Stimulated activated CD8-positive, alpha-beta memory T cell treated with anti-CD3 and anti-CD28 coated beads, Interleukin-4, amount 100 ng/mL, for 24 hours (primary cell): ENCODE data around the gene STRA6.
"Not testable (repeated sequence)": the region's sequence is repeated elsewhere in the genome, so short reads cannot be mapped to it uniquely, and the experiment has no call there.

Source experiments
- DNase-seq: peaks from one replicate; pipeline ENCODE4 v3.0.0-alpha.2; 2020; ENCODE audit warnings: low read depth

The STRA6 gene

DNA sequence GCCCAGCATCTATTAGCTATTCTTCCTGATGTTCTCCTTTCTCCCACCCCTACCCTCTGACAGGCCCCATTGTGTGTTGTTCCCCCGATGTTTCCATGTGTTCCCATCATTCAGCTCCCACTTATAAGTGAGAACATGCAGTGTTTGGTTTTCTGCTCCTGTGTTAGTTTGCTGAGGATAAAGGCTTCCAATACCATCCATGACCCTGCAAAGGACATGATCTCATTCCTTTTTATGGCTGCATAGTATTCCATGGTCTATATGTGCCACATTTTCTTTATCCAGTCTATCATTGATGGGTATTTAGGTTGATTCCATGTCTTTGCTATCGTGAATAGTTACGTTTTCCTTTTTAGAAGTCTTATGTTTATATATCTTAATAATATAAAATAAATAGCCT is 42.2 kb downstream of the STRA6 start:
- DNase-seq: not testable (repeated sequence)

DNA sequence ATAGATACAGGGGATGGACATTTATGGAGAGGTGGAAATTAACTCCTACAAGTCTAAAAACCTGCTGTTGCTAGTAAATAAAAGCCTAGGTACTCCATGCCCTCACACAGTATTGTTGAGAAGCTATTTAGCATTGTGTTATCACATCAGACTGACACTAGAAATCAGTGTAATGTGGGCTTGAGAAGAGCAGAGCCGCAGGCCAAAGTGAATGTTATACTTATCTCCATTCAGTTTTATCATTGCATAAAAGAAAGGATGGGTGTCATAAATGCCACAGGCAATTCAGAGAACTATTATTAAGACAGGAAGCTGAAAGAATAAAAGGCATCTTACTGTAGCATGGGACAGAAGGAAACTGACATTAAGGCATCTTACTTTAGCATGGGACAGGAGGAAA is 42.8 kb downstream of the STRA6 start:
- DNase-seq: no peak

DNA sequence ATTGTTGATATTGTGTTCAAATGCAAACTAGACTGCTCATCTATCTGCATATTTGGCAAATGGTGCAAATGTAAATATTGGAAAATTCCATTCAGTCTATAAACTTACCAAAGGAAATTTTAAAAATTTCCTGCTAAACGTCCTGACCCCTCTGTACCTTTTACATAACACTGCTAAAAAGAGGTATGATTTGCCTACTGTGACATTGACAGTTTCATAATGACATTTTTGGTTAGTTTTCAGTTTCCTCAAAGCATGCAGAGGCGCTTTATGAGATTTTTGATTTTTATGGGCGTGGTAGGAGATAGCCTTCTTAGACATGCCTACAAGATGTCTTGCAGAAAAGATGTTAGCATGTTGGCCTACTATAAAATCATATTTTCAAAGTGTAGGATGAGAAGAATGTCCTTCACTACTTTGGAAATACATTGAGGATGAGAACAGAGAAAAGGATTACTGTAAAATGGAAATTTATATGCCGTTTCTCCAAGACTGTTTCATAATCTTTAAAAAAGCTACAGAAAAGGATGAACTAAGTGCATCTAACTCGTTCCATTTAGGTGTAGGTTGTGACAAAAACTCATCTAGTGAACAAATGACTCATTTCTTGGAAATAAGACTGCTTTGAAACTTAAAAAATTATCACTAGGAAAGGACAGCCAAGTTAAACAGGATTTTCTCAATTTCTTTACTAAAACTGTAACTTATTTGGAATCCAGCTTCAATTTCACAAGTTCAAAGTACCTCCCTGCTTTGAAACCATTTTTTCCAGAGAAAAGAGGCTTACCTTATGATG is 43.5 kb downstream of the STRA6 start:
- no peak for DNase-seq

DNA sequence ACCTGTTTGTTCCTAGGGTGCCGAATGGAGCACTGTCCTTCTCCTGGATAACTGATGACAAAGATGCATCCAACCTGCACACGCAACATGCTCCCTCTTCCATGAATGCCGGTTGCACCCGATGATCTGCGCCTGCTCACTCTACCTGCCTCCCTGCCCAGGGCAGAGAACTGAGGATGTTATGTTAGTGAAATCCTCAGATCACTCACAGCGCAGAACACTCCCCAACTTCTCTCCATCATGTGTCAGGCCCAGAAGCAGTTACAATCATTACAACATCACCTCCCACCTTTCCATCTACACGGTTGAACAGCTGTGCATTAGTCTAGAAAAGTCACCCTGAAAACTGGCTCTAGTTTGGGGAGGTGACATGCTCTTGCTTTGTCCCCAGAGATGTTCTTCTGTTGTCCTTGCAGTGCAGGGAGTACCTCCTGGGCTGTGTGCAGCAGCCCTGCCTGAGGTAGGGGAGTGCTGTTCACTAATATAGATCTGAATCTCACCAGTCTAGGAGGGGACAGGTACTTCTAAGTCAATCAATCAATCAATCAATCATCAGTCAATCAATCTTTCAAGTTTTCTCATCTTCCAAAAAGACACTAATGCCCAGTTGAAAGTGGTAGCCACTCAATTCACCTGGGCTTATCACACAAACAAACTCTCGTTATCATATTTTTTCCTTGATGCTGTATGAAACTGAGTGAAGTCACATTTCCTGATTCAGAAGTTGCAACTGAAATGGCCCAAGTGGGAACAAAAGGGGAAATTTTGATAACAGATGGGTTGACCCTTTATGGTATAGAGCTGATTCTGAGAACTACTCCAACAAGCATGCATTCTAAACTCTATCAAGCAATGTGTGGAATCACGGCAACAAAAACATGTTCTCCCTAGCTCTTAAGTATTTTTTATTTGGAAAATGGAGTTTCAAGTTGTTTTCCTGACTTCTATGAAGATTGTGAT is 44.4 kb downstream of the STRA6 start:
- no peak for DNase-seq

DNA sequence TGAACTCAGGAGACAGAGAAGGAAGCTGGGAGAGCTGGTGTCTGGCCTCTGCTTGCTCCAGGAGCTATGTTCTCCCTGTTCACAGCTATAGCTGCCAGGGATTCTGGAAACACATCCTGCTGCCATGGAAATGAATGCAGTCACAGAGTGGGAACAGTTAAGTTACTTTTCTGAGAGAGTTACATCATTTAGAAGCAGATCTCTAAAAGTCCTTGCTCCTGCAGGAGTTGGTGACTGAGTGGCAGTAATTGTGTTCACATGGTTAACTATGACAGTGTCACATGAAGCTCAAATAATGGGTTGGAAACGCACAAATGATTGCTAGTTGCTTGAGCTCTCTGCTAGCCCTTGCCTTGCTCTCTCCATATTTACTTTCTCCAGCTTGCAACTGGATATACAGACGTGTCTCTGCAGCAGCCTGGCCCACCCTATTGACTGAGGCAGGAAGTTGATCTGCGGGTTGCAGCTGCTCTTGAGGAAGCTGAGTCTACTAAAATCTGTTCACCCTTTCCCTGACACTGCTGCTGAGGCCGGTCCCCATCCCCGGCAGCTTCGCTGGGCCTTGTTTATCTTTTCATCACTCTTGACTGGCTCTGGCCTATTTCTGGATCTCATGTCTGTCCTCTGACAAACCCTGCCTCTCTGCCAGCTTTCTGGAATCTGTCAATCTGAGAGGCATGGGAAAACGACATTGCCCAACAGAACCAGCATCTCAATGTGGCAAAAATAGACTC is 45.7 kb downstream of the STRA6 start:
- no peak for DNase-seq

DNA sequence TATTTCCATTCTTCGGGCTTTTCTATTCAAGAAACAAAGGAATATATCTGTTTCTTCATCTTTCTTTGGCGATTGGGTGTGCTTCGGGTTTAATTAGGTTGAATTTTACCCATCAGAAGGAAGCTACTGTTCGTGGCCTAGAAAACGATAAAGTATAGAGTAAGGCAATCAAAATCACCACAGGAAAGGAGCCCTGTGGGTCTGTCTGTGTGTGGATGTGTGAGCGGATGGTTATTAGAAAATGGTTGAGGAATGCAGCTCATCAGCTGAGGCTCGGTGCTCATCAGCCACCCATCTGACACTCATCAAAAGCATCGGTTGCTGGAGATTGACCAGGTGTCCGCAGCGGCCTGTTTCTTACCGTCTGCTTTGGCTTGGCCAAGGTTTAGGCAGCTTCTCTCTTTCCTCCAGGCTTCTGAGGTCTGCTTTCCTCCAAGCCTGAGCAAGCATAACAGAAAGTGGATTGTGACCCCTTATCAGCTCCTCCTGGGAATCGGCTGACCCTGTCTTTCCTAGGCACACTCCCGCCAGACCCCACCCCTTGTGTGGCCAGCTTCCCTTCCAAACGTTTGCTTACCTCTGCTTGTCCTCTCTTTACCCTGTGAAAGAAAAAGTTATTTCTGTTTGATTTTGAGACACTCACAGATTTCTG is 46.7 kb downstream of the STRA6 start:
- no peak for DNase-seq

DNA sequence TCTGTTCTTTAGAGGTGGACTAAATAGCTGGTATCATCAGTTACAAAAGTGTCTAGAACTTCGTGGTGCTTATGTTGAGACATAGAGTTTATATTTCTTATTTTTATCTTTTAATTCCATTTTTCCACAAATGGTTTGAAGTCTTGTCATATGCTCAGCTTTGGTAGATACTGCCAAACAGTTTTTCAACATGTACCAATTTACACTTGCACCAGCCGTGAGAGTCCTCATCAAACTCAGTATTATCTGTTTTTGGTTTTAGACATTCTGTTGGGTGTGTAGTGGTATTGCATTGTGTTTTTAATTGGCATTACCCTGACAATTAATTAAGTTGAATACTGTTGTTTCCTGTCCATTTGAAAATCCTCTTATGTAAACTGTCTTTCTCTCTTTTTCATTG is 55.5 kb downstream of the STRA6 start:
- DNase-seq: no peak

DNA sequence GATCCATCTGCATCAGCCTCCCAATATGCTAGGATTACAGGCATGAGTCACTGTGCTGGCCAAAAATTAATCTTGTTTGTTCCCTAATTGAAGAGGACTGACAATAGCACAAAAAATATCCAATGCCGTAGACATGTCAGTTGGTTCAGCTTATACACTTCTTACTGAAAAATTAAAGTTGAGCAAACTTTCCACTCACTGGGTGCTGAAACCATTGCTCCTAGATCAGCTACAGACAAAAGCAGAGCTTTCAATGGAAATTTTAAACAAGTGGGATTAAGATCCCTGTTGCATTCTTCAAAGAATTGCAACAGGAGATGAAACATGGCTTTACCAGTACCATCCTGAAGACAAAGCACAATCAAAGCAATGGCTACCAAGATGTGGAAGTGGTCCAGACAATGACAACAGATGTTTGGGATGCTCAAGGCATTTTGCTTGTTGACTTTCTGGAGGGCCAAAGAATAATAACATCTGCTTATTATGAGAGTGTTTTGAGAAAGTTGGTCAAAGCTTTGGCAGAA is 56.2 kb downstream of the STRA6 start:
- DNase-seq: no peak

DNA sequence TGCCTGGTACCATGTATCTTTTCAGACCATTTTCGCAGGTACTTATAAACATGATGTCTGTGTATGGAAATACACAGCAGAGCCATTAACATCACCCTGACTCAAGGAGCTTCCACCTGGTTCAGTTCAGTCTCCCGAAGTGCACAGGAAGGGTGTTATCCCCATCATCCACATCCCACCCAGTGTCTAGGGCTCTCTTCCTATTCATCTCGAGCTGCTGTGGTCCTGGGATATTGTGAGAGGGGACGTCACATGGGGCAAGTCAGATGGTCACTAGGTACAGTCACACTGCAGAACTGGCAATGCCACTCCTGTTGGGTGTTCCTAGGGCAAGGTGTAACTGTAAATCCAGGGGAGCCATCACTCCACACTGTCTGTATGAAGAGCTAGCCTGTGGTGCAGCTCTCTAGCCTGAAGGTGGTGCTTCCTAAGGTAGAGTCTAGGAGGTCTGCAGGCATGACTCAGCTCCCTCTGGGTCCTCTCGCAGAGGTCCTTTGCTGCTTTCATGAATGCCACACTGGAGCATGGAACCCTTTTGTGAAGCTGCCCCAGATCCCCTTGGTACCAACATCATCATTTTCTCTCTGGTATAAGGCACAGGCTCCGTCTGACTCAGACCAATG is 58.3 kb downstream of the STRA6 start:
- no peak for DNase-seq

DNA sequence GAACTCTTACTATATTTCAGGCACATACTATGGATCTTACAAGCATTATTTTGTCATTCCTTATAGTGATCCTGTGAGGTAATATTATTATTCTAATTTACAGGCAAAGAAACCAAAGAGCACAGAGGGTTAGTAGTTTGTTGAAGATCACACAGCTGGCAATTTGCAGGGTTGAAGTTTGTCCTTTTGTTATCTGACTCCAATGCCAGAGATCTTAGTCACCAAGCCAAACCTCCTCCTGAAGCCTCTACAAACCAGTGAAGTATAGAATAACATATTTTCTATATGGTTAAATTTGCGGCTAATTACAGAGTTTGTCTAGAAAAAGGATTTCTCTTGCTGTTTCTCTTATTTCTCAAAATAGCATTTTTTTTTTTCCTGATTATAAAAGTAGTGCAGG is 61.0 kb downstream of the STRA6 start:
- no peak for DNase-seq

DNA sequence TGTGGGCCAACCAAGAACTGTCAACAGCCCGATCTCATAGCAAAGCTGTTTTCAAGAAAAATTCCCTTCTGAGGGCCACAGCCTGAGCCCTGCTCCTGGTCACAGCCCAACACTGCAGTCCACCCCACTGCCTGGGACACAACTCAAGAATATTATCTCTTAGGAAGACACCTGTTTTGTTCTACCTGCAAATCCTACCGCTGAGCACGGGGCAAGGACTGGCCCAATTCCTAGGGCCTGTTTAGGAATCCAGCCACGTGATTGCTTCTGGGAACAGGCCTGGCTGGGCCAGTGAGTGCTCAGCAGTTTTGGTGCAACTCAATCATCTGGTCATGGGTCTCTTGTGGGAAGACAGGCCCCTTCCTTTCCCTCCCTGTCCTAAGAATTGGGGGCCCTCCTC is 63.9 kb downstream of the STRA6 start:
- DNase-seq: no peak

DNA sequence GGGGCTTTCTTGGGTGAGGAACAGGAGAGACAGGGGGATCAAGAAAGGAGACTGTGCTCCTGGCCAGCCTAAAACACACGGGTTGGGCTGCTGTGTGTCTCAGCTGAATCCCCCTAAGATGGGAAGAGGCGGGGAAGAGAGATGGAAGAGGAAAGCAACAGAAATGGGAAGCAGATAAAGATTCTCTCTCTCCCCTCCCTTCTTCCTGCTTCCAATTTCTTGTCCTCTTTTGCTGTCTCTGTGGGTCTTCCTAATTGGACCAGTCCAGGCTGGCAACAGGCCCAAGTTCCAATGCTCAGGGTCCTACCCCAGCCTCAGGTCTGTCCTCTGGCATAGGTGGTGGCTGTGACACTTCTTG is 65.1 kb downstream of the STRA6 start:
- DNase-seq: no peak

DNA sequence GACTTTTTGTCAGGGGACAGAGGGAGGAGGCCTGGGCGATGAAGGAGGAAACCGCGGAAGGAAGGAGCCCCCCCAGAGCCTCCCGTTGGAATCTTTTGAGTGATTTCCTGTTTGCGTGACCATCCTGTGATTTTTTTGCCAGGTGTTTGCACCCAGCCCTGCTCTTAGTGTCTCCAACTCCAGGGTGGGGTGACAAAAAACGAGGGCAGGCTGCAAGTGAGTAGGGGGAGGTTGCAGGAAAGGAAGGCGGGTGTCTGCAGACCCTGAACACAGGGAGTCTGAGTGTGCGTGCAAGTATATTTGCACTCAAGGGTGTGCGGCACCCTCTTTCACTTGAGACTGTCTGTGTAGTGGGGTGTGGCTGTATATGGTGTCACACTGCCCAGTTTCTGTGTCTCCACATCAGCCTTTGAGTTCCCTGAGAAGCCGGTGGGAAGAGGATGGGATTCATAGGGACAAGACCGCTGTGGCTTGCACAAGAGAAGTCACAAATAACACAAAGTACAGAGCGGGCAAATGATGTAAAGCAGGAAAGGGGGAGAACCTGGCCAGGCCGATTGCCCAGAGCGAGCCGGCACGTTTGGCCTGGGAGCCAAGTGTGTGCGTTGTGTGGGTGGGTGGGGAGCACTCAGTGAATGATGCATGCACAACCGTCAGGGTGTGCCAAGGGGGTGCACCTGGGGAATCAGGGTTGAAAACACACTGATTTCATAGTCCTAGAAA is 65.6 kb downstream of the STRA6 start:
- DNase-seq: no peak

DNA sequence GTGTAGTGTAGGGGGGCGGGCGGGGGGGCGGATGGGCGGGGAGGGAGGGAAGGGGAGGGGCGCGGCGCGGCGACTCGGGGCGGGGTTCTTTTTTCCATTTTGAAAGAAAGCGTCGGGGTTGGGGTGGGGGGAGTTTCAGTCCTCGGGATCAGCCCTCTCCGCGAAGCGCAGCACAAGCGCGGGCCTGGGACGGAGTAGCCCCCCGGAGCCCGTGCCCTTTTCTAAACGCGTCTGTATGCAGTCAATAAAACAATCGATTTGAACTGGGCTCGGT is 66.1 kb downstream of the STRA6 start:
- no peak for DNase-seq

DNA sequence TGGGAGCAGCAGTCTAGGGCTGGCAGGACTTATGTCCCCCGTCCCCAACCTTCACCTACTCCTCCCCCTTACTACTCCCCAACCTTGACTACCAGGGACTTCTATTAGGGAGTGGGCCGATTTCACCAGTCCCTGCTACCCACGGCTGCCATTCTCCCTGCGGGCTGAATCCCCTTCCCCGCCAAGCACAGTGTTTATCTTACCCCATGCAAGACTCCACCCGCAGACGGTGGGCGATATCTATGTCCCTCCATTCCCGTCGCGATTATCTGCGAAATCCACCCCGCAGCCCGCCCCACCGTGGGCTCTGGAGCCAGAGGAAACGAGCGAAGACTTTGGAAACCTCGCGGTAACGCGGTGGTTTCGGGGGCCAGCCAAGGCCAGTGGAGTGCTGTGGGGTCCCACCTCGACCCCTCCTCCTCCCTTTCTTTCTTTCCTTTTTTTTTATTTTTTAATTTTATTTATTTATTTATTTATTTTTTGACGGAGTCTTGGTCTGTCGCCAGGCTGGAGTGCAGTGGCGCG is 67.5 kb downstream of the STRA6 start:
- no peak for DNase-seq

DNA sequence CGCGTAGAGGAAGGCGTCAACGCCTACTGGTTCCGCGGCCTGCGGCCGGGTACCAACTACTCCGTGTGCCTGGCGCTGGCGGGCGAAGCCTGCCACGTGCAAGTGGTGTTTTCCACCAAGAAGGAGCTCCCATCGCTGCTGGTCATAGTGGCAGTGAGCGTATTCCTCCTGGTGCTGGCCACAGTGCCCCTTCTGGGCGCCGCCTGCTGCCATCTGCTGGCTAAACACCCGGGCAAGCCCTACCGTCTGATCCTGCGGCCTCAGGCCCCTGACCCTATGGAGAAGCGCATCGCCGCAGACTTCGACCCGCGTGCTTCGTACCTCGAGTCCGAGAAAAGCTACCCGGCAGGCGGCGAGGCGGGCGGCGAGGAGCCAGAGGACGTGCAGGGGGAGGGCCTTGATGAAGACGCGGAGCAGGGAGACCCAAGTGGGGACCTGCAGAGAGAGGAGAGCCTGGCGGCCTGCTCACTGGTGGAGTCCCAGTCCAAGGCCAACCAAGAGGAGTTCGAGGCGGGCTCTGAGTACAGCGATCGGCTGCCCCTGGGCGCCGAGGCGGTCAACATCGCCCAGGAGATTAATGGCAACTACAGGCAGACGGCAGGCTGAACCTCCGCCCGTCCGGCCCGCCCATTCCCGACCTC is 68.1 kb downstream of the STRA6 start:
- DNase-seq: no peak

DNA sequence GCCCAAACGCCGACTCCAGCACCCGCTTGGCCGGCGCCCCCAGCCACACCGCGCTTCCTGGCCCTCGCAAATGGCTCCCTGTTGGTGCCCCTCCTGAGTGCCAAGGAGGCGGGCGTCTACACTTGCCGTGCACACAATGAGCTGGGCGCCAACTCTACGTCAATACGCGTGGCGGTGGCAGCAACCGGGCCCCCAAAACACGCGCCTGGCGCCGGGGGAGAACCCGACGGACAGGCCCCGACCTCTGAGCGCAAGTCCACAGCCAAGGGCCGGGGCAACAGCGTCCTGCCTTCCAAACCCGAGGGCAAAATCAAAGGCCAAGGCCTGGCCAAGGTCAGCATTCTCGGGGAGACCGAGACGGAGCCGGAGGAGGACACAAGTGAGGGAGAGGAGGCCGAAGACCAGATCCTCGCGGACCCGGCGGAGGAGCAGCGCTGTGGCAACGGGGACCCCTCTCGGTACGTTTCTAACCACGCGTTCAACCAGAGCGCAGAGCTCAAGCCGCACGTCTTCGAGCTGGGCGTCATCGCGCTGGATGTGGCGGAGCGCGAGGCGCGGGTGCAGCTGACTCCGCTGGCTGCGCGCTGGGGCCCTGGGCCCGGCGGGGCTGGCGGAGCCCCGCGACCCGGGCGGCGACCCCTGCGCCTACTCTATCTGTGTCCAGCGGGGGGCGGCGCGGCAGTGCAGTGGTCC is 68.7 kb downstream of the STRA6 start:
- no peak for DNase-seq

DNA sequence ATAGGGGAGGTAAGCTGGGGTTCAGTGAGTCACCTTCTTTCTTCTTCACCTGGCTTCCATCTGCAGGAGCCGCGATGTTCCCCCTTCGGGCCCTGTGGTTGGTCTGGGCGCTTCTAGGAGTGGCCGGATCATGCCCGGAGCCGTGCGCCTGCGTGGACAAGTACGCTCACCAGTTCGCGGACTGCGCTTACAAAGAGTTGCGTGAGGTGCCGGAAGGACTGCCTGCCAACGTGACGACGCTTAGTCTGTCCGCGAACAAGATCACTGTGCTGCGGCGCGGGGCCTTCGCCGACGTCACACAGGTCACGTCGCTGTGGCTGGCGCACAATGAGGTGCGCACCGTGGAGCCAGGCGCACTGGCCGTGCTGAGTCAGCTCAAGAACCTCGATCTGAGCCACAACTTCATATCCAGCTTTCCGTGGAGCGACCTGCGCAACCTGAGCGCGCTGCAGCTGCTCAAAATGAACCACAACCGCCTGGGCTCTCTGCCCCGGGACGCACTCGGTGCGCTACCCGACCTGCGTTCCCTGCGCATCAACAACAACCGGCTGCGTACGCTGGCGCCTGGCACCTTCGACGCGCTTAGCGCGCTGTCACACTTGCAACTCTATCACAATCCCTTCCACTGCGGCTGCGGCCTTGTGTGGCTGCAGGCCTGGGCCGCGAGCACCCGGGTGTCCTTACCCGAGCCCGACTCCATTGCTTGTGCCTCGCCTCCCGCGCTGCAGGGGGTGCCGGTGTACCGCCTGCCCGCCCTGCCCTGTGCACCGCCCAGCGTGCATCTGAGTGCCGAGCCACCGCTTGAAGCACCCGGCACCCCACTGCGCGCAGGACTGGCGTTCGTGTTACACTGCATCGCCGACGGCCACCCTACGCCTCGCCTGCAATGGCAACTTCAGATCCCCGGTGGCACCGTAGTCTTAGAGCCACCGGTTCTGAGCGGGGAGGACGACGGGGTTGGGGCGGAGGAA is 69.6 kb downstream of the STRA6 start:
- no peak for DNase-seq
